NCI-H2196 treated with DMSO at 0.1 percent for 48 hours (cell line): ENCODE data around the gene DCTD.

ENCODE experiments used
- DNase-seq: peaks from one replicate; lab custom pipeline; 2025; ENCODE audit not compliant: unreplicated experiment; lab: John Stamatoyannopoulos, UW

The DCTD gene

GRCh38 chr4:182842759-182843390, 74.3 kb downstream of the DCTD start:
- no peak for DNase-seq

- DNase-seq: no peak
These were observed 75.0 kb downstream of the DCTD start for GRCh38 chr4:182842104-182842600.

- no peak for DNase-seq
These were observed 77.1 kb downstream of the DCTD start for GRCh38 chr4:182840108-182840507.
